Right cardiac atrium (tissue), 5 donors: ENCODE data around the gene MGA. TPM values are rescaled to one million over a fixed set of nuclear protein-coding genes. Genes with fewer than 3 reads are reported as not detected.
"Not testable (repeated sequence)": the region's sequence is repeated elsewhere in the genome, so short reads cannot be mapped to it uniquely, and the experiment has no call there.

ENCODE experiments used
- ATAC-seq, 2 donors: fragments of 200-7000 bp; cut with Tn5 transposase; one replicate each; pipeline versions ENCODE4 v1.8.0 to v1.9.1; 2020; ENCODE audit warnings: moderate library complexity in 2 of 2, mild to moderate bottlenecking in 1 of 2
- DNase-seq, 3 donors: peaks; one replicate each; pipeline ENCODE4 v3.0.0-alpha.2; 2020
- H3K27ac ChIP-seq: one replicate; pipeline ENCODE4 v1.5.1; 2013; ENCODE audit warnings: mild to moderate bottlenecking, low read length, control low read depth, moderate library complexity
- H3K27me3 ChIP-seq: one replicate; pipeline ENCODE4 v1.6.1; 2013; ENCODE audit not compliant: control insufficient read depth, insufficient read depth
- H3K4me1 ChIP-seq: one replicate; pipeline ENCODE4 v1.6.1; 2013; ENCODE audit warnings: low read length; ENCODE audit not compliant: control insufficient read depth, insufficient read depth
- H3K4me3 ChIP-seq: one replicate; pipeline ENCODE4 v1.5.1; 2013; ENCODE audit warnings: low read length, control low read depth
- H3K9me3 ChIP-seq: one replicate; pipeline ENCODE4 v1.6.1; 2013; ENCODE audit warnings: low read length; ENCODE audit not compliant: control insufficient read depth
- WGBS: extraction: QIAGEN DNeasy Blood & Tissue Kit; methylation state at CpG from one replicate; pipeline ENCODE4 v1.1.7; 2013; 5-methylcytosine and 5-hydroxymethylcytosine counted together
- intact Hi-C, 4 donors: fragments of 100-400 bp; cut with DNase I; formaldehyde crosslinking; loops; one replicate each; pipeline versions ENCODE4 v1.11.0 to v1.14.0; 2022 to 2023
- polyA plus RNA-seq: library from polyadenylated mRNA; stranded (reverse); fragments of 200-250 nt; gene quantifications from one replicate; pipeline ENCODE4 v1.2.3, GENCODE V29; 2013
- total RNA-seq, 4 donors: library from RNA; stranded (reverse); fragmentation: NEBNext Ultra II Directional; extraction: Animal tissue kit (Norgen Biotek cat#: 25700); gene quantifications; one replicate each; pipeline ENCODE4 v1.2.1, GENCODE V29; 2021
- donor health status: healthy with polysubstance abuse.
- donor health status: DM: no; HTN: yes; CAD: no.
- donor health status: DM: no; HTN: no; CAD: no.
- donor health status: DM: no; HTN: yes; CAD: no; lungs with severe emphysema.
- donor health status: DM: yes; HTN: yes; CAD: no.

The MGA gene
- total and polyA plus RNA-seq, 5 donors = 4.2 to 39.2 (median 36.5) TPM

- H3K4me1 ChIP-seq = no peaks in the 10 kb centered on the region
- H3K27me3 ChIP-seq = no peaks in the 10 kb centered on the region
- no peak overlapping the region for H3K4me3 ChIP-seq
- intact Hi-C loops = no loop called here
- H3K27ac ChIP-seq = no peak overlapping the region
- WGBS = 83% methylated on average over 3 of the region's 3 CpGs
- no peaks in the 10 kb centered on the region for H3K9me3 ChIP-seq
- DNase-seq = no peak
- ATAC-seq = peak in 1 of 2 donors; percentile 47
These were observed 66.9 kb downstream of the MGA start for GRCh38 chr15:41727143-41727542.

GRCh38 chr15:41728061-41728460 is 67.9 kb downstream of the MGA start:
- H3K4me1 ChIP-seq, ATAC-seq, H3K4me3 ChIP-seq, H3K9me3 ChIP-seq, intact Hi-C loops, DNase-seq, H3K27me3 ChIP-seq, H3K27ac ChIP-seq: not testable (repeated sequence)
- WGBS = 95% methylated on average over 11 of the region's 11 CpGs

- intact Hi-C loops = no loop called here
- no peaks in the 10 kb centered on the region for H3K4me1 ChIP-seq
- no peaks in the 10 kb centered on the region for H3K27me3 ChIP-seq
- DNase-seq (no peak), ATAC-seq (no peak)
- no peak overlapping the region for H3K27ac ChIP-seq
- no peaks in the 10 kb centered on the region for H3K9me3 ChIP-seq
- WGBS = 72% methylated on average over 4 of the region's 4 CpGs
- H3K4me3 ChIP-seq = no peak overlapping the region
These were observed 70.3 kb downstream of the MGA start for GRCh38 chr15:41730543-41730942.

- no peak for DNase-seq
These were observed 72.3 kb downstream of the MGA start for GRCh38 chr15:41732483-41732882.

GRCh38 chr15:41734079-41734478 is 73.9 kb downstream of the MGA start:
- WGBS = 96% methylated on average over 4 of the region's 4 CpGs

More at GRCh38 chr15:41732483-41732882, 72.3 kb downstream of the MGA start:
- Histone ChIP-seq H3K4me3 (no peak overlapping the region), H3K27ac (no peak overlapping the region), H3K4me1 (no peaks in the 10 kb centered on the region), H3K27me3 (no peaks in the 10 kb centered on the region), H3K9me3 (no peaks in the 10 kb centered on the region)
- intact Hi-C loops = no loop called here
- no peak for ATAC-seq
- WGBS = 90% methylated on average over 1 of the region's 1 CpG

GRCh38 chr15:41735046-41735445 is 74.8 kb downstream of the MGA start:
- H3K4me1 ChIP-seq = no peaks in the 10 kb centered on the region
- ATAC-seq (no peak), DNase-seq (no peak)
- no peak overlapping the region for H3K27ac ChIP-seq
- H3K27me3 ChIP-seq = no peaks in the 10 kb centered on the region
- intact Hi-C loops = no loop called here
- H3K9me3 ChIP-seq = no peaks in the 10 kb centered on the region
- H3K4me3 ChIP-seq = no peak overlapping the region
- WGBS = 93% methylated on average over 4 of the region's 4 CpGs

More at GRCh38 chr15:41734079-41734478, 73.9 kb downstream of the MGA start:
- H3K4me1 ChIP-seq = no peaks in the 10 kb centered on the region
- H3K27ac ChIP-seq = no peak overlapping the region
- no peaks in the 10 kb centered on the region for H3K9me3 ChIP-seq
- no peaks in the 10 kb centered on the region for H3K27me3 ChIP-seq
- no peak overlapping the region for H3K4me3 ChIP-seq
- DNase-seq (no peak), ATAC-seq (no peak)
- intact Hi-C loops = no loop called here

GRCh38 chr15:41735492-41735891 is 75.3 kb downstream of the MGA start:
- H3K27me3 ChIP-seq, H3K27ac ChIP-seq, H3K9me3 ChIP-seq, H3K4me1 ChIP-seq, H3K4me3 ChIP-seq, intact Hi-C loops, DNase-seq, ATAC-seq: not testable (repeated sequence)
- WGBS = 95% methylated on average over 10 of the region's 10 CpGs

GRCh38 chr15:41746802-41747201 is 86.6 kb downstream of the MGA start:
- Histone ChIP-seq H3K27me3 (no peaks in the 10 kb centered on the region), H3K4me3 (no peak overlapping the region), H3K4me1 (no peaks in the 10 kb centered on the region), H3K27ac (no peak overlapping the region), H3K9me3 (no peaks in the 10 kb centered on the region)
- ATAC-seq = no peak
- intact Hi-C loops = no loop called here
- no peak for DNase-seq
- WGBS = 72% methylated on average over 1 of the region's 1 CpG

GRCh38 chr15:41756198-41756597 is 96.0 kb downstream of the MGA start:
- DNase-seq (no peak), ATAC-seq (no peak)
- Histone ChIP-seq H3K9me3 (no peaks in the 10 kb centered on the region), H3K27me3 (no peaks in the 10 kb centered on the region), H3K4me1 (no peaks in the 10 kb centered on the region), H3K4me3 (no peak overlapping the region), H3K27ac (no peak overlapping the region)
- intact Hi-C loops = no loop called here
- 92% methylated on average over 2 of the region's 2 CpGs for WGBS

GRCh38 chr15:41772720-41773331 is 112.6 kb downstream of the MGA start:
- Histone ChIP-seq H3K27me3 (no peaks in the 10 kb centered on the region), H3K9me3 (no peaks in the 10 kb centered on the region), H3K4me3 (no peak overlapping the region), H3K4me1 (peaks cover 9% of the 10 kb centered on the region), H3K27ac (no peak overlapping the region)
- 58% methylated on average over 8 of the region's 8 CpGs for WGBS
- ATAC-seq = peak; percentile 46 to 49
- peak in 1 of 3 donors; percentile 60 for DNase-seq
- intact Hi-C loops = loop anchor here (2.0 to 10.0 kb wide), 3 partner anchors 39 to 132 kb away; no protein-coding TSS in a partner anchor

GRCh38 chr15:41773332-41773728 is 113.1 kb downstream of the MGA start:
- intact Hi-C loops = loop anchor here (2.0 to 10.0 kb wide), 3 partner anchors 39 to 131 kb away; no protein-coding TSS in a partner anchor

GRCh38 chr15:41773729-41774061 is 113.5 kb downstream of the MGA start:
- Histone ChIP-seq H3K4me1 (peaks cover 9% of the 10 kb centered on the region), H3K9me3 (no peaks in the 10 kb centered on the region), H3K27me3 (no peaks in the 10 kb centered on the region), H3K4me3 (peak overlapping the region; percentile 31), H3K27ac (peak overlapping the region; percentile 57)
- WGBS = 4% methylated on average over 7 of the region's 7 CpGs
- no peak for DNase-seq
- intact Hi-C loops = loop anchor here (2.0 to 10.0 kb wide), 4 partner anchors 37 to 131 kb away; no protein-coding TSS in a partner anchor
- ATAC-seq = no peak

More at GRCh38 chr15:41773332-41773728, 113.1 kb downstream of the MGA start:
- ATAC-seq (no peak), DNase-seq (no peak)
- H3K27me3 ChIP-seq = no peaks in the 10 kb centered on the region
- H3K4me3 ChIP-seq = no peak overlapping the region
- WGBS = 27% methylated on average over 5 of the region's 5 CpGs
- H3K27ac ChIP-seq = peak overlapping the region; percentile 57
- H3K4me1 ChIP-seq = peaks cover 9% of the 10 kb centered on the region
- H3K9me3 ChIP-seq = no peaks in the 10 kb centered on the region
